Measurements from ENCODE around the gene STX19. TPM values are rescaled to one million over a fixed set of nuclear protein-coding genes. Genes with fewer than 3 reads are reported as not detected.
"Not testable (repeated sequence)": the region's sequence is repeated elsewhere in the genome, so short reads cannot be mapped to it uniquely, and the experiment has no call there.

Gene STX19
- total RNA-seq, 1 donor from 2014 or later, result not detected

- no peak for DNase-seq
- intact Hi-C loops (cut with DNase I), result no loop called here
- ATAC-seq (ENCODE audit: poor library complexity), result no peak
These were observed 39.6 kb downstream of the STX19 start for GRCh38 chr3:93988764-93989163.

- intact Hi-C loops (cut with DNase I), result no loop called here
- DNase-seq (no peak), ATAC-seq (ENCODE audit: poor library complexity) (no peak)
These were observed 40.1 kb downstream of the STX19 start for GRCh38 chr3:93988283-93988682.

- ATAC-seq (ENCODE audit: poor library complexity) (no peak), DNase-seq (no peak)
- intact Hi-C loops (cut with DNase I), result no loop called here
These were observed 43.8 kb downstream of the STX19 start for GRCh38 chr3:93984618-93985017.

GRCh38 chr3:93983408-93983807 lies 45.0 kb downstream of the STX19 start:
- intact Hi-C loops (cut with DNase I), result no loop called here
- ATAC-seq (ENCODE audit: poor library complexity) (no peak), DNase-seq (no peak)

- no peak for ATAC-seq (ENCODE audit: poor library complexity)
- DNase-seq, result peak; percentile 31
- intact Hi-C loops (cut with DNase I), result no loop called here
These were observed 46.7 kb downstream of the STX19 start for GRCh38 chr3:93981649-93982048.

- intact Hi-C loops (cut with DNase I), result no loop called here
- peak; percentile 100 for ATAC-seq (ENCODE audit: poor library complexity)
- DNase-seq, result peak; percentile 99
These were observed 48.3 kb downstream of the STX19 start, which contains the start of gene ARL13B for GRCh38 chr3:93979850-93980676. Gene ARL13B, plus strand, starts transcription at chr3:93980155. Its CDS starts 269 bp downstream, at chr3:93980424.

GRCh38 chr3:93973131-93974126 lies 55.0 kb downstream of the STX19 start, which contains the start of gene PROS1:
Gene PROS1, minus strand, starts transcription at chr3:93973896. Its CDS starts 147 bp downstream, at chr3:93973749.
- ATAC-seq (ENCODE audit: poor library complexity), result peak; percentile 99
- intact Hi-C loops (cut with DNase I), result no loop called here
- peak; percentile 89 for DNase-seq

GRCh38 chr3:93969997-93970396 lies 58.4 kb downstream of the STX19 start:
- intact Hi-C loops (cut with DNase I), result no loop called here
- DNase-seq (no peak), ATAC-seq (ENCODE audit: poor library complexity) (no peak)

GRCh38 chr3:93969443-93969842 lies 59.0 kb downstream of the STX19 start:
- intact Hi-C loops (cut with DNase I), result no loop called here
- no peak for ATAC-seq (ENCODE audit: poor library complexity)
- no peak for DNase-seq

GRCh38 chr3:93965106-93965505 lies 63.3 kb downstream of the STX19 start:
- intact Hi-C loops (cut with DNase I); ATAC-seq (ENCODE audit: poor library complexity); DNase-seq: not testable (repeated sequence)

Other genes with a start within 250 kb of the STX19 start
- 19.8 TPM for gene PROS1, start 54.7 kb downstream of the STX19 start, total RNA-seq
- 3.0 TPM for gene ARL13B, start 48.4 kb downstream of the STX19 start, total RNA-seq
- 2.7 TPM for gene DHFR2, start 34.3 kb upstream of the STX19 start, total RNA-seq
- gene NSUN3, start 34.5 kb upstream of the STX19 start, total RNA-seq, result 4.0 TPM

All from Right ventricle myocardium superior (tissue), 1 donor.